WTC11 (cell line): ENCODE data around the gene DHX40. TPM values are rescaled to one million over a fixed set of nuclear protein-coding genes. Genes with fewer than 3 reads are reported as not detected.

Experiments used
- ATAC-seq: fragments of 200-7000 bp; cut with Tn5 transposase; 2 replicates; pipeline ENCODE4 v1.10.0; 2021; ENCODE audit warnings: mild to moderate bottlenecking, moderate library complexity
- CTCF ChIA-PET: fragments of 300-600 bp; sonication (Branson Sonifier 250); formaldehyde crosslinking; loops from one replicate; lab custom pipeline; 2021; ENCODE audit warnings: antibody characterized with exemption; lab: Charles Lee
- POLR2A ChIA-PET: fragments of 350-600 bp; sonication (Branson Sonifier 250); formaldehyde crosslinking; loops from one replicate; lab custom pipeline; 2021; ENCODE audit warnings: antibody characterized with exemption; lab: Charles Lee
- DNase-seq: peaks from one replicate; pipeline ENCODE4 v3.0.0; 2021; ENCODE audit warnings: low spot score
- H3K27ac Mint-ChIP-seq: 2 replicates; pipeline ENCODE4 v1.8.0; 2021; ENCODE audit warnings: mixed read lengths
- H3K27me3 Mint-ChIP-seq: 2 replicates; pipeline ENCODE4 v1.8.0; 2021; ENCODE audit warnings: low read depth, mild to moderate bottlenecking, moderate library complexity, mixed read lengths
- H3K36me3 Mint-ChIP-seq: 2 replicates; pipeline ENCODE4 v1.8.0; 2021; ENCODE audit warnings: mixed read lengths
- H3K4me1 Mint-ChIP-seq: 2 replicates; pipeline ENCODE4 v1.8.0; 2022; ENCODE audit warnings: mixed read lengths
- H3K4me3 Mint-ChIP-seq: 2 replicates; pipeline ENCODE4 v1.8.0; 2021; ENCODE audit warnings: mild to moderate bottlenecking, moderate library complexity, mixed read lengths
- H3K9me3 Mint-ChIP-seq: 2 replicates; pipeline ENCODE4 v1.8.0; 2021; ENCODE audit warnings: mixed read lengths
- ATF3 ChIP-seq: sonication (generic); formaldehyde crosslinking; conservative IDR thresholded peaks from 2 replicates; pipeline ENCODE4 v1.8.1; 2022; ENCODE audit warnings: mild to moderate bottlenecking, missing genetic modification reagents
- ELF4 ChIP-seq: sonication (generic); formaldehyde crosslinking; IDR thresholded peaks from 2 replicates; pipeline ENCODE4 v1.8.1; 2022; ENCODE audit warnings: low read depth, mild to moderate bottlenecking, moderate library complexity, missing genetic modification reagents
- FOXP4 ChIP-seq: sonication (generic); formaldehyde crosslinking; IDR thresholded peaks from 2 replicates; pipeline ENCODE4 v1.8.0; 2022; ENCODE audit warnings: mild to moderate bottlenecking, missing genetic modification reagents
- MAX ChIP-seq: sonication (generic); formaldehyde crosslinking; IDR thresholded peaks from 2 replicates; pipeline ENCODE4 v1.8.0; 2022; ENCODE audit warnings: mild to moderate bottlenecking, missing genetic modification reagents
- MXD4 ChIP-seq: fragments of 250-450 bp; sonication (Bioruptor Pico); IDR thresholded peaks from 2 replicates; pipeline ENCODE4 v1.8.0; 2021; ENCODE audit warnings: mild to moderate bottlenecking, moderate library complexity, borderline replicate concordance
- NR2C2 ChIP-seq: sonication (generic); formaldehyde crosslinking; IDR thresholded peaks from 2 replicates; pipeline ENCODE4 v1.8.0; 2022; ENCODE audit warnings: mild to moderate bottlenecking, missing genetic modification reagents
- PRDM15 ChIP-seq: sonication (generic); formaldehyde crosslinking; IDR thresholded peaks from 2 replicates; pipeline ENCODE4 v1.8.0; 2022; ENCODE audit warnings: missing genetic modification reagents
- PRRX2 ChIP-seq: fragments of 250-450 bp; sonication (Bioruptor Pico); IDR thresholded peaks from 2 replicates; pipeline ENCODE4 v1.8.0; 2021; ENCODE audit warnings: mild to moderate bottlenecking
- TCF7 ChIP-seq: sonication (generic); formaldehyde crosslinking; IDR thresholded peaks from 2 replicates; pipeline ENCODE4 v1.8.0; 2022; ENCODE audit warnings: mild to moderate bottlenecking, low read depth, missing genetic modification reagents, moderate library complexity
- ZNF121 ChIP-seq: sonication (generic); formaldehyde crosslinking; IDR thresholded peaks from 2 replicates; pipeline ENCODE4 v1.8.0; 2023; ENCODE audit warnings: missing genetic modification reagents
- ZNF138 ChIP-seq: sonication (generic); formaldehyde crosslinking; conservative IDR thresholded peaks from 2 replicates; pipeline ENCODE4 v1.8.1; 2022; ENCODE audit warnings: mild to moderate bottlenecking, moderate library complexity, missing genetic modification reagents
- ZNF232 ChIP-seq: sonication (generic); formaldehyde crosslinking; IDR thresholded peaks from 2 replicates; pipeline ENCODE4 v1.8.0; 2022; ENCODE audit warnings: mild to moderate bottlenecking, missing genetic modification reagents
- ZNF317 ChIP-seq: sonication (generic); formaldehyde crosslinking; IDR thresholded peaks from 2 replicates; pipeline ENCODE4 v1.8.1; 2023; ENCODE audit warnings: low read depth, mild to moderate bottlenecking, moderate library complexity, missing genetic modification reagents, borderline replicate concordance
- ZNF423 ChIP-seq: fragments of 250-450 bp; sonication (Bioruptor Pico); IDR thresholded peaks from 2 replicates; pipeline ENCODE4 v2.1.2; 2022; ENCODE audit warnings: mild to moderate bottlenecking, moderate library complexity
- total RNA-seq: library from RNA; stranded (reverse); gene quantifications from 3 replicates; pipeline ENCODE4 v1.2.3, GENCODE V29; 2021
- TF ChIP-seq, protein P1 (sequence below): sonication (generic); formaldehyde crosslinking; IDR thresholded peaks from 2 replicates; pipeline ENCODE4 v1.8.1; 2022; ENCODE audit warnings: mild to moderate bottlenecking, moderate library complexity, missing genetic modification reagents
- TF ChIP-seq, protein P2 (sequence below): sonication (generic); formaldehyde crosslinking; IDR thresholded peaks from 2 replicates; pipeline ENCODE4 v1.8.0; 2022; ENCODE audit warnings: mild to moderate bottlenecking, missing genetic modification reagents
- TF ChIP-seq, protein P3 (sequence below): sonication (generic); formaldehyde crosslinking; IDR thresholded peaks from 2 replicates; pipeline ENCODE4 v1.8.0; 2023; ENCODE audit warnings: mild to moderate bottlenecking, missing genetic modification reagents
- TF ChIP-seq, protein P4 (sequence below): sonication (generic); formaldehyde crosslinking; IDR thresholded peaks from 2 replicates; pipeline ENCODE4 v1.8.1; 2022; ENCODE audit warnings: low read depth, mild to moderate bottlenecking, moderate library complexity, missing genetic modification reagents, borderline replicate concordance

DHX40 gene
- total RNA-seq, 1 experiment from 2014 or later = 26.9 TPM

DNA sequence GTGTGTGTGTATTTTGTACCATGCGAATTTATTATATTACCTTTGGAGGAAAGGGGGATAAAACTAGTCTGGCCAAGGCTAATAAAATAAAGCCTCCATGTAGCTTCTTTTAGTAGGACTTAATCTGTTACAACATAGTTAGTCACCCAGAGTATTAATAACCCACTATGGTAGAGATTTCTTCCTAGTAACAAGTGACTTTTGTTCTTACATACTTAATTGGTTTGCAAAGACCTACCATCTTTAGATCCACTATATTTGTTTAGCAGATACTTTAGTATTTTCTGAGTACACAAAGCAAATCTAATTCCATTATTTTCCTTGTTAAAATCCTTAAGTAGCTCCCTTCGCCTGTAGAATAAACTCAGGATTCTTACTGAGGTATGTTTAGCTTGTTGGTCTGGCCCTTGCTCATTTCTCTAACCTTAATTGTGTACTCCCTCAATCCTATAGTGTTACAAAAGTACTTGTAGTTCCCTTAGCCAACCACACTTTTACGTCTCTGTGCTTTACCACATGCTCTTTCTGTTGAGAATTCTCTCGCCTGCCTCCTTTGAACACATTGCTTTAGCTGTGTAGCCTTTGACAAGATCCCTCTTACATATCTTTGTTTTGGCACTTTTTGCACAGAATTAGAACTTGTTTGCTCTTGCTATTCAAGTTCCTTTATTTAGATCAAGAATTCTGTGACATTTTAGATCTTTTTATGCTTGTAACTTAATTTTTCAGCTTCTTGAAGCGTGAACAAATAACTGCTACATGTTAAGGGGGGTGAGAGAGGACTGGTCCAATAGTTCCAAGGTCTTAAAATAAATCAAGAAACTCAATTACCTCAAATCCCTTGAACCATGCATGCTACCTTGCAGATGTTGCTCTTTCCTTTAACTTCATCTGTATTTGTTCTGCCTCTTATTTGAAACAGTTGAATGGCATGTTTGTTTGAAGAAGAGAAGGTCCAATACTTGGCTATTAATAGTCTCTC lies 78.0 kb downstream of the DHX40 start (continued):
- TF ChIP-seq, protein P1, sequence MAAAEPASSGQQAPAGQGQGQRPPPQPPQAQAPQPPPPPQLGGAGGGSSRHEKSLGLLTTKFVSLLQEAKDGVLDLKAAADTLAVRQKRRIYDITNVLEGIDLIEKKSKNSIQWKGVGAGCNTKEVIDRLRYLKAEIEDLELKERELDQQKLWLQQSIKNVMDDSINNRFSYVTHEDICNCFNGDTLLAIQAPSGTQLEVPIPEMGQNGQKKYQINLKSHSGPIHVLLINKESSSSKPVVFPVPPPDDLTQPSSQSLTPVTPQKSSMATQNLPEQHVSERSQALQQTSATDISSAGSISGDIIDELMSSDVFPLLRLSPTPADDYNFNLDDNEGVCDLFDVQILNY (CRISPR knock-in tag) = no peak
- no peak for TF ChIP-seq ZNF423 (CRISPR knock-in tag)
- no peak for TF ChIP-seq MAX
- TF ChIP-seq, protein P2, sequence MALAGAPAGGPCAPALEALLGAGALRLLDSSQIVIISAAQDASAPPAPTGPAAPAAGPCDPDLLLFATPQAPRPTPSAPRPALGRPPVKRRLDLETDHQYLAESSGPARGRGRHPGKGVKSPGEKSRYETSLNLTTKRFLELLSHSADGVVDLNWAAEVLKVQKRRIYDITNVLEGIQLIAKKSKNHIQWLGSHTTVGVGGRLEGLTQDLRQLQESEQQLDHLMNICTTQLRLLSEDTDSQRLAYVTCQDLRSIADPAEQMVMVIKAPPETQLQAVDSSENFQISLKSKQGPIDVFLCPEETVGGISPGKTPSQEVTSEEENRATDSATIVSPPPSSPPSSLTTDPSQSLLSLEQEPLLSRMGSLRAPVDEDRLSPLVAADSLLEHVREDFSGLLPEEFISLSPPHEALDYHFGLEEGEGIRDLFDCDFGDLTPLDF = no peak

- ATAC-seq (no peak), DNase-seq (no peak)
- Mint-ChIP-seq H3K4me3 (no peak overlapping the region), H3K4me1 (peaks cover 1% of the 10 kb centered on the region; the same call in 1 of the 2 replicates), H3K9me3 (peaks cover 4% of the 10 kb centered on the region), H3K36me3 (peaks cover 66% of the 10 kb centered on the region), H3K27me3 (no peaks in the 10 kb centered on the region), H3K27ac (no peak overlapping the region)
- ChIA-PET CTCF (no interaction called here), POLR2A (no interaction called here)
- TF ChIP-seq ZNF121 (CRISPR knock-in tag) = no peak
- TF ChIP-seq, protein P3, sequence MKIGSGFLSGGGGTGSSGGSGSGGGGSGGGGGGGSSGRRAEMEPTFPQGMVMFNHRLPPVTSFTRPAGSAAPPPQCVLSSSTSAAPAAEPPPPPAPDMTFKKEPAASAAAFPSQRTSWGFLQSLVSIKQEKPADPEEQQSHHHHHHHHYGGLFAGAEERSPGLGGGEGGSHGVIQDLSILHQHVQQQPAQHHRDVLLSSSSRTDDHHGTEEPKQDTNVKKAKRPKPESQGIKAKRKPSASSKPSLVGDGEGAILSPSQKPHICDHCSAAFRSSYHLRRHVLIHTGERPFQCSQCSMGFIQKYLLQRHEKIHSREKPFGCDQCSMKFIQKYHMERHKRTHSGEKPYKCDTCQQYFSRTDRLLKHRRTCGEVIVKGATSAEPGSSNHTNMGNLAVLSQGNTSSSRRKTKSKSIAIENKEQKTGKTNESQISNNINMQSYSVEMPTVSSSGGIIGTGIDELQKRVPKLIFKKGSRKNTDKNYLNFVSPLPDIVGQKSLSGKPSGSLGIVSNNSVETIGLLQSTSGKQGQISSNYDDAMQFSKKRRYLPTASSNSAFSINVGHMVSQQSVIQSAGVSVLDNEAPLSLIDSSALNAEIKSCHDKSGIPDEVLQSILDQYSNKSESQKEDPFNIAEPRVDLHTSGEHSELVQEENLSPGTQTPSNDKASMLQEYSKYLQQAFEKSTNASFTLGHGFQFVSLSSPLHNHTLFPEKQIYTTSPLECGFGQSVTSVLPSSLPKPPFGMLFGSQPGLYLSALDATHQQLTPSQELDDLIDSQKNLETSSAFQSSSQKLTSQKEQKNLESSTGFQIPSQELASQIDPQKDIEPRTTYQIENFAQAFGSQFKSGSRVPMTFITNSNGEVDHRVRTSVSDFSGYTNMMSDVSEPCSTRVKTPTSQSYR = no peak
- no peak for TF ChIP-seq NR2C2 (CRISPR knock-in tag)
- TF ChIP-seq MXD4 (CRISPR knock-in tag) = no peak
- no peak for TF ChIP-seq PRRX2 (CRISPR knock-in tag)
- TF ChIP-seq PRDM15 (CRISPR knock-in tag) = no peak
- no peak for TF ChIP-seq TCF7
- no peak for TF ChIP-seq ZNF138 (CRISPR knock-in tag)
- TF ChIP-seq ATF3 (CRISPR knock-in tag) = no peak
- no peak for TF ChIP-seq ZNF232 (CRISPR knock-in tag)
- no peak for TF ChIP-seq ZNF317 (CRISPR knock-in tag)
- no peak for TF ChIP-seq FOXP4 (CRISPR knock-in tag)
- TF ChIP-seq, protein P4, sequence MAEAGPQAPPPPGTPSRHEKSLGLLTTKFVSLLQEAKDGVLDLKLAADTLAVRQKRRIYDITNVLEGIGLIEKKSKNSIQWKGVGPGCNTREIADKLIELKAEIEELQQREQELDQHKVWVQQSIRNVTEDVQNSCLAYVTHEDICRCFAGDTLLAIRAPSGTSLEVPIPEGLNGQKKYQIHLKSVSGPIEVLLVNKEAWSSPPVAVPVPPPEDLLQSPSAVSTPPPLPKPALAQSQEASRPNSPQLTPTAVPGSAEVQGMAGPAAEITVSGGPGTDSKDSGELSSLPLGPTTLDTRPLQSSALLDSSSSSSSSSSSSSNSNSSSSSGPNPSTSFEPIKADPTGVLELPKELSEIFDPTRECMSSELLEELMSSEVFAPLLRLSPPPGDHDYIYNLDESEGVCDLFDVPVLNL (CRISPR knock-in tag) = no peak
- no peak for TF ChIP-seq ELF4 (CRISPR knock-in tag)
Measured at GRCh38 chr17:59647288-59647687, 81.9 kb downstream of the DHX40 start.
